Heart left ventricle (tissue), 13 donors: ENCODE data around the gene TMEM106A.

Experiments
- CTCF ChIP-seq, 12 donors: fragments of 200-600 bp; sonication (generic) in 4 of 12; IDR thresholded peaks; one replicate each; pipeline versions ENCODE4 v1.5.0 to v1.8.0; 2018 to 2022; ENCODE audit warnings: antibody characterized with exemption in 12 of 12, mild to moderate bottlenecking in 5 of 12
- POLR2A ChIP-seq, 2 donors: fragments of 450-650 bp; IDR thresholded peaks; one replicate each; pipeline ENCODE4 v1.6.1; 2017; ENCODE audit warnings: antibody characterized with exemption in 2 of 2, mild to moderate bottlenecking in 2 of 2, moderate library complexity in 2 of 2
- donor health status: ischemic (EF 13 %, LVEDD 7.1; RV severe dilation, severe dysfunction).
- donor health status: DM: no; HTN: yes; CAD: no.
- donor health status: DM: no; HTN: no; CAD: no.
- donor health status: ischemic (EF 25% LVEDD 6.9; RV normal size, moderate dysfunction).
- donor health status: ischemic (EF 25% LVEDD 5.7; RV mildly dilated, moderate dysfunction).
- donor health status: ischemic (EF 35%, LVEDD 5.7; RV mildly dilated, moderate dysfunction).
- donor health status: nonischemic (EF 11% LVEDD 7.7; RV severe dilation, severe dysfunction).
- donor health status: DM: yes; HTN: yes; CAD: no.
- donor health status: PGD.
- donor health status: ischemic (EF 29% LVEDD 5.4; RV normal size, mild dysfunction).
- donor health status: nonischemic (EF 23%, LVEDD 6.1; RV moderate dilation, normal function).

- no peak for TF ChIP-seq CTCF (IDR thresholded peaks at IDR 0.05)
- no peak for TF ChIP-seq POLR2A (IDR thresholded peaks at IDR 0.05)
Observed at GRCh38 chr17:43211123-43211479, 574 bp upstream of the TMEM106A start.
